ENCODE data around the gene ADH4. TPM values are rescaled to one million over a fixed set of nuclear protein-coding genes. Genes with fewer than 3 reads are reported as not detected.

The ADH4 gene
- total RNA-seq, 1 experiment from 2014 or later = not detected

DNA sequence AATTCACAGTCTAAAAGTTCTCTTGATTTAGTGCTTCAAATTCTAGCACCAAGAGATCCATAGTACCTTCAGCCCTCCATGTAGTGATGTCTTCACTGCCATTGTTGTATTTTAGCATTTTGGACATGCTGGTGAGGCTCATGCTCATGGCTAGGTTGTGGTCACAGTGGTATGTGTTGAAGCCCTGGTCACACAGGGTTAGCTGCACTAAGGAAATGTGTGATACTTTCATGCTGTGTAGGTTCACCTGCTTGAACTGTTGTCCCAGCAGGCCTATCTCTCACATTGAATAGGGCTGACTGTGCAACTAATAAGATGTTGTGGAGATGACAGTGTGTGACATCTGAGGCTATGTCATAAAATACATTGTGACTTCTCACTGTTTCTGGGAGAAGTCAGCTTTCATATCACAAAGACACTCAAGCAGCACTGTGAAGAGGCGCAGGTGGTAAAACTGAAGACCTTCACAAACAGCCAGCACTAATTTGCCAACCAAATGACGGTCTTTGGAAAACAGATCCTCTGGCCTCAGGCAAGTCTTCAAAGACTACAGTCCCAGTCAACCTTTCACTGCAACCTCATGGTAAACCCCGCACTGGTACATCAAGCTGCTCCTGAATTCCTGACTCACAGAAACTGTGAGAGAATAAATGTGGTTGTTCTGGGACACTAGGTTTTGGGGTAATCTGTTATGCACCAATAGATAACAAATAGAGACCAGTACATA is 17.4 kb upstream of the ADH4 start:
- Histone ChIP-seq H3K9me3 (ENCODE audit: low read depth, low read length, poor library complexity, severe bottlenecking) (no peaks in the 10 kb centered on the region), H3K36me3 (ENCODE audit: insufficient read depth, low read length, poor library complexity, severe bottlenecking) (no peaks in the 10 kb centered on the region), H3K4me3 (ENCODE audit: low read depth, low read length, poor library complexity, severe bottlenecking) (no peak overlapping the region), H3K4me1 (ENCODE audit: insufficient read depth, low read length, poor library complexity, severe bottlenecking) (no peaks in the 10 kb centered on the region), H3K27ac (ENCODE audit: low read depth, low read length, poor library complexity, severe bottlenecking) (no peak overlapping the region), H3K27me3 (replicated peaks; ENCODE audit: insufficient read depth, low read depth, low read length, poor library complexity) (no peaks in the 10 kb centered on the region)
- POLR2A ChIA-PET (ENCODE audit: low non-redundant PET) = no interaction called here
- no TSS peak for BruUV-seq (replicated peaks)
- DNase-seq (ENCODE audit: low spot score) = no peak
- intact Hi-C loops (cut with micrococcal nuclease; ENCODE audit: unreplicated experiment) = no loop called here
- CTCF ChIA-PET = no interaction called here
- TF ChIP-seq CTCF (conservative IDR thresholded peaks at IDR 0.05; ENCODE audit: low read depth, low read length) (no peak), EZH2 (IDR thresholded peaks at IDR 0.05; ENCODE audit: borderline replicate concordance, low read depth, low read length, poor library complexity, severe bottlenecking) (no peak)

DNA sequence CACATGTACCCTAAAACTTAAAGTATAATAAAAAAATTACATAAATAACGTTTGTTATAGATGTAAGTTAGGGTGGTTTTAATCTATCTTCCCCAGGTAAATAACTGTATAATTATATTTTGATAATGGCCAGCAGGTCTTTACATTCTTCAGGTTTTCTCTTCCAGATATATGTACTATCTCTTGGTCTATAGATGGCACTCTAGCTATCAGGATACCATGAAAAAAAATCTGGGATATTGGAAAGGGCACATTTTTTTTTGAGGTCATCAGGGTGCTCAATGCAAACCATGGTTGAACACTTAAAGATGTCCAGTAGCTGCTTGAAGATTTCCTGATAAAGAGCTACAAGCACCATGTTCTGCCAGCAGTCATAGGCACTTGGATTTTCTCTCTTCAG is 15.6 kb upstream of the ADH4 start:
- H3K27ac ChIP-seq (ENCODE audit: low read depth, low read length, poor library complexity, severe bottlenecking) = no peak overlapping the region
- POLR2A ChIA-PET (ENCODE audit: low non-redundant PET) = no interaction called here
- no peaks in the 10 kb centered on the region for H3K4me1 ChIP-seq (ENCODE audit: insufficient read depth, low read length, poor library complexity, severe bottlenecking)
- intact Hi-C loops (cut with micrococcal nuclease; ENCODE audit: unreplicated experiment) = no loop called here
- no peak for DNase-seq (ENCODE audit: low spot score)
- CTCF ChIA-PET = no interaction called here
- no TSS peak for BruUV-seq (replicated peaks)
- no peaks in the 10 kb centered on the region for H3K36me3 ChIP-seq (ENCODE audit: insufficient read depth, low read length, poor library complexity, severe bottlenecking)
- H3K9me3 ChIP-seq (ENCODE audit: low read depth, low read length, poor library complexity, severe bottlenecking) = no peaks in the 10 kb centered on the region
- TF ChIP-seq EZH2 (IDR thresholded peaks at IDR 0.05; ENCODE audit: borderline replicate concordance, low read depth, low read length, poor library complexity, severe bottlenecking) (no peak), CTCF (conservative IDR thresholded peaks at IDR 0.05; ENCODE audit: low read depth, low read length) (0 out of 2 replicates have a peak, but pooled peaks have one; percentile 35)
- H3K27me3 ChIP-seq (replicated peaks; ENCODE audit: insufficient read depth, low read depth, low read length, poor library complexity) = no peaks in the 10 kb centered on the region
- no peak overlapping the region for H3K4me3 ChIP-seq (ENCODE audit: low read depth, low read length, poor library complexity, severe bottlenecking)

DNA sequence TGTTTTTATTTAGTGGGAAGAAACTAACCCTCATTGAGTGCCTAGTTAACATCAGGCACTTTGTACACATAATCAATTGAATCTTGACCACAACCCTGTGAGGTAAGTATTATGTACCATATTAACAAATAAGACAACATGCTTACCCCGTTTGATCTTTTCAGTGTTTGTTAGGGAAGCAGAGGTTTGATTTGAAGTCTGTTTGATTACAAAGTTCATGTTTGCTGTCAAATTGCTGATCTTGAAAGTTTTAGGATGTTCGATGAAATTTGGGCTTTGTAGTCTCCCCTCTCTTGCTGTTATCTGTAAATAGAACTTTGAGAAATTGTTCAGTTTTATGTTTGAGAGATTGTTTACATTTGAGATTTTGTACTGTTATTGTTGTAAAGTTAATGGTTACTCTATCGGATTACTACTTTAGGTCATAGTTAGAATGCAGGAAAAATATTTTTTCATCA is 13.4 kb upstream of the ADH4 start:
- POLR2A ChIA-PET (ENCODE audit: low non-redundant PET) = no interaction called here
- CTCF ChIA-PET = no interaction called here
- no peak for DNase-seq (ENCODE audit: low spot score)
- Histone ChIP-seq H3K27ac (ENCODE audit: low read depth, low read length, poor library complexity, severe bottlenecking) (no peak overlapping the region), H3K4me3 (ENCODE audit: low read depth, low read length, poor library complexity, severe bottlenecking) (no peak overlapping the region), H3K36me3 (ENCODE audit: insufficient read depth, low read length, poor library complexity, severe bottlenecking) (no peaks in the 10 kb centered on the region), H3K4me1 (ENCODE audit: insufficient read depth, low read length, poor library complexity, severe bottlenecking) (no peaks in the 10 kb centered on the region), H3K27me3 (replicated peaks; ENCODE audit: insufficient read depth, low read depth, low read length, poor library complexity) (no peaks in the 10 kb centered on the region), H3K9me3 (ENCODE audit: low read depth, low read length, poor library complexity, severe bottlenecking) (no peaks in the 10 kb centered on the region)
- no TSS peak for BruUV-seq (replicated peaks)
- intact Hi-C loops (cut with micrococcal nuclease; ENCODE audit: unreplicated experiment) = no loop called here
- TF ChIP-seq EZH2 (IDR thresholded peaks at IDR 0.05; ENCODE audit: borderline replicate concordance, low read depth, low read length, poor library complexity, severe bottlenecking) (no peak), CTCF (conservative IDR thresholded peaks at IDR 0.05; ENCODE audit: low read depth, low read length) (no peak)

Data from A673 (cell line).